ENCODE measurements around the gene MTARC2. TPM values are rescaled to one million over a fixed set of nuclear protein-coding genes. Genes with fewer than 3 reads are reported as not detected.

Gene MTARC2
- total RNA-seq, 3 donors from 2014 or later: 26.7 to 41.8 (median 35.6) TPM

- TF ChIP-seq CTCF (IDR thresholded peaks at IDR 0.05): no peak
- ATAC-seq (no peak), DNase-seq (no peak)
- intact Hi-C loops (cut with DNase I, micrococcal nuclease): no loop called here
- Histone ChIP-seq H3K36me3 (ENCODE audit: low read depth) (no peaks in the 10 kb centered on the region), H3K9me3 (no peaks in the 10 kb centered on the region), H3K4me3 (no peak overlapping the region), H3K4me1 (ENCODE audit: low read depth) (peaks cover 6% of the 10 kb centered on the region)
Observed at GRCh38 chr1:220784751-220785150, 36.6 kb downstream of the MTARC2 start.

GRCh38 chr1:220785166-220786056, 37.3 kb downstream of the MTARC2 start:
- H3K4me1 ChIP-seq (ENCODE audit: low read depth): peaks cover 6% of the 10 kb centered on the region
- no peaks in the 10 kb centered on the region for H3K36me3 ChIP-seq (ENCODE audit: low read depth)
- ATAC-seq: no peak
- no peak for TF ChIP-seq CTCF (IDR thresholded peaks at IDR 0.05)
- intact Hi-C loops (cut with DNase I, micrococcal nuclease): no loop called here
- no peak for DNase-seq
- no peak overlapping the region for H3K4me3 ChIP-seq
- no peaks in the 10 kb centered on the region for H3K9me3 ChIP-seq

DNA sequence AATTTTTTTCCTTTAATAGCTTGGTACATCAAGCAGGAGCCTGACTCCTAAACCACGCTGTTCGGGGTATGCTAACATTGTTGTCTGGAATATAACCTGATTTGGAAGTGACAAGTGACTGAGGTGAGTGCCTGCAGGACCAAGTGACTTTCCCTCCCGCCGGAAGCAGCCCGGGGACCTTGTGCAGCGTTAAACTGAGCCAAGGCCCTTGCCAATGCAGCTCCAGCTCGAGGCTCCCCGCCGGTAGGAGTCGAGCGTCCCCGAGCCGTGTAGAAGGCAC, 37.9 kb downstream of the MTARC2 start:
- DNase-seq (peak in 1 of 3 donors; percentile 36), ATAC-seq (peak; percentile 28)
- intact Hi-C loops (cut with DNase I, micrococcal nuclease): no loop called here
- Histone ChIP-seq H3K9me3 (no peaks in the 10 kb centered on the region), H3K4me1 (ENCODE audit: low read depth) (peaks cover 6% of the 10 kb centered on the region), H3K4me3 (no peak overlapping the region), H3K36me3 (ENCODE audit: low read depth) (no peaks in the 10 kb centered on the region)
- TF ChIP-seq CTCF (IDR thresholded peaks at IDR 0.05): no peak

DNA sequence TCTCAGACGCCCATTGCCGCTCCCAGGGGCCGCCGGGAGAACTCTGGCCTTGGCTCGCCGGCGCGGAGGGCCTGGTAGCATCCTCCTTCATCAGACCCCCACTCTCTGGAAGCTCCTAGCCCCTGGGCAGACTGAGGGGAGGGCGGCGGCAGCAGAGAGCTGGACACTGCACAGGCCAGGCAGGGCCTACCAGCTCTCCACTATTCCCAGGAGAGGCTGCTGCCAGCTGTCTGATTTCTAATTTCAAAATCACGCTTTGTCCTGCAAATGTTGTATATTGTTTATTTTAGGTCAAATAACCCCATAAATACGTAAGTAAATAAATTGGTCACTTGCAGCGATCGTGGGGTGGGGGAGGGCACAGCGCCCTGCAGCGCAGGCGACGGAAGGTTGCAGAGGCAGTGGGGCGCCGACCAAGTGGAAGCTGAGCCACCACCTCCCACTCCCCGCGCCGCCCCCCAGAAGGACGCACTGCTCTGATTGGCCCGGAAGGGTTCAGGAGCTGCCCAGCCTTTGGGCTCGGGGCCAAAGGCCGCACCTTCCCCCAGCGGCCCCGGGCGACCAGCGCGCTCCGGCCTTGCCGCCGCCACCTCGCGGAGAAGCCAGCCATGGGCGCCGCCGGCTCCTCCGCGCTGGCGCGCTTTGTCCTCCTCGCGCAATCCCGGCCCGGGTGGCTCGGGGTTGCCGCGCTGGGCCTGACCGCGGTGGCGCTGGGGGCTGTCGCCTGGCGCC, 38.4 kb downstream of the MTARC2 start, which contains the start of gene MTARC1:
Gene MTARC1 (plus strand): TSS at position 577 of the 732 bp plus-strand sequence. CDS start 32 bp downstream, at position 609.
- ATAC-seq (peak; percentile 83), DNase-seq (peak; percentile 83 to 88 (median 84))
- no peak for TF ChIP-seq CTCF (IDR thresholded peaks at IDR 0.05)
- no peaks in the 10 kb centered on the region for H3K9me3 ChIP-seq
- intact Hi-C loops (cut with DNase I, micrococcal nuclease): no loop called here
- peak within 1 kb of the TSS; percentile 4 for H3K4me3 ChIP-seq
- H3K36me3 ChIP-seq (ENCODE audit: low read depth): no peaks in the 10 kb centered on the region
- H3K4me1 ChIP-seq (ENCODE audit: low read depth): peaks cover 6% of the 10 kb centered on the region

DNA sequence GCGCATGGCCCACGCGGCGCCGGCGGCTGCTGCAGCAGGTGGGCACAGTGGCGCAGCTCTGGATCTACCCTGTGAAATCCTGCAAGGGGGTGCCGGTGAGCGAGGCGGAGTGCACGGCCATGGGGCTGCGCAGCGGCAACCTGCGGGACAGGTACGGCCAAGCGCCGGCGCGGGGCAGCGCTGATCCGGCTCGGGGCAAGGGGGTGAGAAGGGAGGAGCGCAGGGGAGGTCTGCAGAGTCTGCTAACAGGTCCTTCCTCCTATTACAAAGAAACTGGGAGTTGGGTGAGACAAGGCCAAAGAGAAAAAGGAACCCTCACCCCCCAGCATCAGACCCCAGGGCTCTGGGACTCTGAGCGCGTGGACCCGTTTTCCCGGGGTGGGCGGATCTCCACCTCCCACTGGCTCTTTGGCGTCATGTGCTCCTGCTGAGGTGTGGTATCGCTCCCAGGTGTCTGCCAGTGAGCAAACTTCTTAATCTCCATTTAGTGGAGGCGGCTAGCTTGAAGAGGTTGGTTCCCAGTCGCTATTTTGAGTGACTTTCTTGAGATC, 39.0 kb downstream of the MTARC2 start:
- peak; percentile 78 to 81 (median 80) for DNase-seq
- Histone ChIP-seq H3K4me3 (peak overlapping the region; percentile 4), H3K4me1 (ENCODE audit: low read depth) (peaks cover 6% of the 10 kb centered on the region), H3K9me3 (no peaks in the 10 kb centered on the region), H3K36me3 (ENCODE audit: low read depth) (no peaks in the 10 kb centered on the region)
- no peak for TF ChIP-seq CTCF (IDR thresholded peaks at IDR 0.05)
- intact Hi-C loops (cut with DNase I, micrococcal nuclease): no loop called here
- ATAC-seq: peak; percentile 83
